GM10248 (cell line): ENCODE data around the gene TBX15.

Experiments
- CTCF ChIA-PET: fragments of 300-600 bp; sonication (Branson Sonifier 250); formaldehyde crosslinking; extraction: SDS; loops from one replicate; lab custom pipeline; 2021; ENCODE audit warnings: antibody characterized with exemption; lab: Yijun Ruan, JAX
- POLR2A ChIA-PET: fragments of 350-650 bp; sonication (Branson Sonifier 250); formaldehyde crosslinking; extraction: SDS; loops from one replicate; lab custom pipeline; 2020; ENCODE audit warnings: antibody characterized with exemption; lab: Yijun Ruan, JAX
- DNase-seq: peaks from one replicate; pipeline ENCODE4 v3.0.0; 2012; ENCODE audit errors: extremely low spot score
- TF ChIP-seq, protein P1 (sequence below): IDR thresholded peaks from 2 replicates; pipeline ENCODE4 v1.5.1; 2012; ENCODE audit warnings: mild to moderate bottlenecking, low read depth; ENCODE audit errors: extremely low read depth, missing control alignments, control extremely low read depth

TBX15 gene

DNA sequence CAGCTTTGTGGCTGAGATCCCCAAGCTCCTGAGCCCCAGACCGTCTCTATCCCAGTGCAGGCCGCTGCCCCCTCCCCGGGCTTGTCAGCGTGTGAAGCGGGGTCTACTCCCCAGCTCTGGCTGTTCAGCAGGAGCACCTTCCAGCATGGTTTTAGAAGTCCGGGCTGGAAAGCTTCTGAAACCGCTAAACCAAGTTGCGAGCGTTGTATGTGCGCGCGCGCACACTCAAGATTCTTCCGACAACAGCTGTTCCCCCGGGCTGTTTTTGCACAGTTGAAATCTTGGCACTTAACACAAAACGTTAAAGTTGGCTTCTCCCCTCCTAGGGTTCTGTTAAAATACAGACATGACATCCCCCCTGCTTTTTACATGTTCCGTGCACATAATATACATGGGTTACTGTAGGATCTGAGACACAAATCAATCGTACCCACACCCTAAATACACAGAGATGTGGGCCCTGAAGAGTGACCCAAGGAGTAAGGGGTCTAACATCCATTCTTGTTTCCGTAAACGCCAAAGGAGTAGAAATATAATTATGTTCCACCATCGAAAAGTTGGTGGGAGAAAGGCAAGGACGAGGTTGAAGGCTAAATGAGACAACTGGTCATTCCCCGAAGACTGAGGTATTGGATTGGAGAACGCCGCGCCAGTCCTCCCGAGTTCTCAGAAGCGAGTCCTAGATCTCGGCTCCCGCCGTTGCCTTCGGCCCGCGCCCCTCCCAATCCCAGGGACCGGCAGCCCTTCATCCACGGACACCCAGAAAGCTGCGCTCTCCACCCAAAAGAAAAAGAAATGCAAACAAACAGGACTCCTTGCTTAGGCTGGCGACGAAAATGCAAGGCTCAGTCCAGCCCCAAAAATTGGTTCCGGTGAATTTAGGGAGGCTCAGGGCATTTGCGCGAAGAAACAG lies 1.3 kb downstream of the TBX15 start:
- DNase-seq = peak; percentile 8
- TF ChIP-seq, protein P1, sequence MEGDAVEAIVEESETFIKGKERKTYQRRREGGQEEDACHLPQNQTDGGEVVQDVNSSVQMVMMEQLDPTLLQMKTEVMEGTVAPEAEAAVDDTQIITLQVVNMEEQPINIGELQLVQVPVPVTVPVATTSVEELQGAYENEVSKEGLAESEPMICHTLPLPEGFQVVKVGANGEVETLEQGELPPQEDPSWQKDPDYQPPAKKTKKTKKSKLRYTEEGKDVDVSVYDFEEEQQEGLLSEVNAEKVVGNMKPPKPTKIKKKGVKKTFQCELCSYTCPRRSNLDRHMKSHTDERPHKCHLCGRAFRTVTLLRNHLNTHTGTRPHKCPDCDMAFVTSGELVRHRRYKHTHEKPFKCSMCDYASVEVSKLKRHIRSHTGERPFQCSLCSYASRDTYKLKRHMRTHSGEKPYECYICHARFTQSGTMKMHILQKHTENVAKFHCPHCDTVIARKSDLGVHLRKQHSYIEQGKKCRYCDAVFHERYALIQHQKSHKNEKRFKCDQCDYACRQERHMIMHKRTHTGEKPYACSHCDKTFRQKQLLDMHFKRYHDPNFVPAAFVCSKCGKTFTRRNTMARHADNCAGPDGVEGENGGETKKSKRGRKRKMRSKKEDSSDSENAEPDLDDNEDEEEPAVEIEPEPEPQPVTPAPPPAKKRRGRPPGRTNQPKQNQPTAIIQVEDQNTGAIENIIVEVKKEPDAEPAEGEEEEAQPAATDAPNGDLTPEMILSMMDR = no peak
- CTCF ChIA-PET = interaction anchor here (1.3 to 1.6 kb wide), 2 partner anchors 11 to 22 kb away, joined by 4 to 6 read pairs; no protein-coding TSS in a partner anchor
- POLR2A ChIA-PET = no interaction called here

DNA sequence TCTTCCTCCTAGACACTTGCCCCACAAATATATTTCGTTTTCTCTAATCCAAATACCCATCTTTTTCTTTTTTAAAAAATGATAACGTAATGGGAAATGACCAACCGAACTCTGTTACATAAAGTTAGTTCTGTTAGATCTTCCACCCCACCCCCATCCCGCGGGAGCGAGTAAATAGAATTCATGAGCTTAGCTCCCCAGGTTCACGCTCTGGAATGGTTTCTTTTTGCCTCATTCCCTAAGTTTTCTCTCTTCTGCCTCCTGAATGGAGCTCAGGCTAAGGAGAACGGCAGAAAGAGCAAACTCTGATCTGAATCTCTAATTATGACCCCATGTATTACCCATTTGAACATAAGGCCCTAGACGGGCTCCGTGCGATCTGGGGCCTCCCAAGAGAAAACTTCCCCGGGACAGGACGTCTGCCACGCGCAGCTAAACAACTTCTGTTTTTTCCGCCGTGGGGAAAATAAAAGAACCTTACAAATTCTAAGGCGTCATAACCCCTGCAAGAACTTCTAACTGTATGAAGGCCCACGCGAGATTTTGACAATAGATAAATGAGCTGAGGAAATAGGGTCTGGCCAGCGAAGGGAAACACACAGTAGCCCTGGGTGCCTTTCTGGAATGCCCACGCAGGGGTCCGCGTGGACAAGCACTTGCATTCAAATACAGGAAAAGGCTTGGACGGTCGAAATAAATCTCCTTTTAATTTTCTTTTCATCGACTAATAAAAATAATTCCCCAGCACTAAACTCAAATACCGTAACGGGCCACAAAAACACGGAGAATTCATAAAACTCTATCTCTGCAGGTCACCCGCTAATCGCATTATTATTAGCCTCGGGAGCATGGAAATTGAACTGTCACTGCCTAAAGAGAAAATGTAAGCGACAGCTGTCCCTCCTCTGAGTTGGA lies 2.2 kb downstream of the TBX15 start:
- DNase-seq = peak; percentile 15
- CTCF ChIA-PET = interaction anchor here (1.3 to 1.6 kb wide), 3 partner anchors 10 to 36 kb away, joined by 3 to 6 read pairs (median 4); no protein-coding TSS in a partner anchor
- POLR2A ChIA-PET = no interaction called here
- TF ChIP-seq, protein P1 = no peak

DNA sequence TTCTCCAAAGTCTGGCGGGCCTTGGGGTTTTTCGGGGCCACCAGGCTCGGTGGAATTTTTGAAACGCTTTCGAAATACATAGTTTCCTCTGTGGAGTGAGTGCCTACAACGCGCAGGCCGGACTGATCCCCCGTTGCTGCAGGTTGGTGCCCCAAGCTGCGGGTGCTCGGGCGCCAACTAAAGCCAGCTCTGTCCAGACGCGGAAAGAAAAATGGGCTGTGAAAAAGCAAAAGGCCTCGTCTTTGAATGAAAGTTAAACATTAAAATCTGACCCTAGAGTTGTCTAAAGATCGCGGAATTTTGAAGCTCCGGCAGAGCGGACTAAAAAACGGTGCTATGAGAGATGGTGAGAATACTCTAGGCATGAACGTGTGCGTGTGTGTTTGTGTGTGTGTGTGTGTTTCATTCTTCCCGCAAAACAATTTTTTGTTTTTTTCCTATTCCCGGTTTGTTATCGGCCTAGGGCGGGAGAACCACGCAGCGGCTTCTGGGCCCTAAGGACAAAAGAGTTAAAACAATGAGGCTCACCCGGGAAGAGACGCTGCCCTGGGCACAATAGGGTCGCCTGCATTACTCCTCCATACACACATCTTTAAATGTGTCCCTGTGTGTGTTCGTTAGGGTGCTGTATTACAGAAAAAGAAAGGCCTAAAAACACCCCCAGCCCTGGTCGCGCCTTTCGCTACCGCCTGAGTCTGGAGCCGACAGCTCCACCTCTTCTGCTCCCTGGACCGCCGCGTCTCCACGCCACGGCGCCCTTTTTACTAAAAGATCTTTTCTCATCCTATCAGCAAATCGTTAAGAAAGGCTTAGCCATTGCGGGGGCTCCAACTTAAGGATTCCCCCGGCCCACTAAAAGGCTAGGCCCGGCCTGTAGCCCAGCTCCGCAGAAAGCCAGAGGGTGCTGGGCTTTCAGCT lies 3.2 kb downstream of the TBX15 start:
- POLR2A ChIA-PET = no interaction called here
- DNase-seq = peak; percentile 11
- CTCF ChIA-PET = interaction anchor here (1.0 to 1.6 kb wide), 5 partner anchors 8 to 35 kb away, joined by 3 to 6 read pairs (median 3); no protein-coding TSS in a partner anchor
- TF ChIP-seq, protein P1 = no peak

DNA sequence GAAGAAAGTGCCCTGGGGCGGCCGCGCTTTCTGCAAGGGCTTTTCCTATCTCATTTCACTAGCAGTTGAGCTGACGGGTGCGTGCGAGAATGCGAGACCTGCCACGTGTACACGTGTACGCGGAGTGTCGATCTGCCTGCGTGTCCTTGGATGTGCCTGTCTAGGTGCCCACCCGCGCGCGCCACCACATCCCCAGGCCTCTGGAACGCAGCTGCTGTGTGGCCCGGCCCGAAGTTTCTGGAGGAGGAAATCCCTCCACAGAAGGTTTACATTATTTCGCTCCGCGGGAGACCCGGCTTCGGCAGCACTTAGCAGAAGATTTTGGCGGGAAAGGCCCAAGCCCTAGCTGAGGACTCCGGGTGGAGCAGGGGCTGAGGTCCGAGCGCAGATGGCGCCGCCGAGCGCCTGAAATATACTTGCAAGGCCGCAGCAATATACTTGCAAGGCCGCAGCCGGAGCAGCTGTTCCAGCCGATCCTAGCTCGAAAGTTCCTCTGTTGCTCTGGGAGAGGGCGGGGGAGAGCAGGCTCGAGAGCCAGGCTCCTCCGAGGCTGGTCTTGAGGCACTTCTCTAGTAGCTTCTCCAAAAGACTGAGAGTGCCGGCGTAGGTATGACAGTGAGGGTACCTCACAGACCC lies 3.9 kb downstream of the TBX15 start:
- ChIA-PET CTCF (interaction anchor here (1.0 to 1.6 kb wide), 3 partner anchors 9 to 35 kb away, joined by 3 read pairs; no protein-coding TSS in a partner anchor), POLR2A (no interaction called here)
- TF ChIP-seq, protein P1 = no peak
- DNase-seq = peak; percentile 19

- CTCF ChIA-PET = interaction anchor here (1.0 kb wide), 1 partner anchor 24 kb away, joined by 3 read pairs; no protein-coding TSS in a partner anchor
- TF ChIP-seq, protein P1 = no peak
- POLR2A ChIA-PET = no interaction called here
- no peak for DNase-seq
These were observed 4.5 kb downstream of the TBX15 start for GRCh38 chr1:118983558-118984041.
